GM19328 (cell line): ENCODE measurements around the gene STK32A.

Source experiments
- ATAC-seq: cut with Tn5 transposase; IDR thresholded peaks from one replicate; pipeline ENCODE4 v1.9.1; 2021; ENCODE audit warnings: mild to moderate bottlenecking, moderate library complexity; ENCODE audit not compliant: unreplicated experiment

Gene STK32A

GRCh38 chr5:147413266-147413665 is 178.4 kb downstream of the STK32A start:
- ATAC-seq, result no peak

GRCh38 chr5:147415651-147416050 is 180.8 kb downstream of the STK32A start:
- no peak for ATAC-seq

- ATAC-seq, result no peak
Measured at GRCh38 chr5:147417135-147417813, 182.4 kb downstream of the STK32A start.

GRCh38 chr5:147418613-147419012 is 183.8 kb downstream of the STK32A start:
- no peak for ATAC-seq

- ATAC-seq, result no peak
Measured at GRCh38 chr5:147426640-147427327, 192.0 kb downstream of the STK32A start.

- no peak for ATAC-seq
Measured at GRCh38 chr5:147427521-147428401, 192.9 kb downstream of the STK32A start.

GRCh38 chr5:147430628-147431027 is 195.8 kb downstream of the STK32A start:
- no peak for ATAC-seq

GRCh38 chr5:147431586-147431985 is 196.8 kb downstream of the STK32A start:
- no peak for ATAC-seq

- ATAC-seq, result no peak
Measured at GRCh38 chr5:147432323-147432722, 197.5 kb downstream of the STK32A start.

- no peak for ATAC-seq
Measured at GRCh38 chr5:147434049-147434448, 199.2 kb downstream of the STK32A start.

- no peak for ATAC-seq
Measured at GRCh38 chr5:147436596-147436995, 201.8 kb downstream of the STK32A start.

GRCh38 chr5:147437161-147437596 is 202.4 kb downstream of the STK32A start:
- ATAC-seq, result no peak
